ENCODE data around the gene SUN5. TPM values are rescaled to one million over a fixed set of nuclear protein-coding genes. Genes with fewer than 3 reads are reported as not detected.

The SUN5 gene
- total and polyA plus RNA-seq, 2 donors from 2014 or later: not detected

DNA sequence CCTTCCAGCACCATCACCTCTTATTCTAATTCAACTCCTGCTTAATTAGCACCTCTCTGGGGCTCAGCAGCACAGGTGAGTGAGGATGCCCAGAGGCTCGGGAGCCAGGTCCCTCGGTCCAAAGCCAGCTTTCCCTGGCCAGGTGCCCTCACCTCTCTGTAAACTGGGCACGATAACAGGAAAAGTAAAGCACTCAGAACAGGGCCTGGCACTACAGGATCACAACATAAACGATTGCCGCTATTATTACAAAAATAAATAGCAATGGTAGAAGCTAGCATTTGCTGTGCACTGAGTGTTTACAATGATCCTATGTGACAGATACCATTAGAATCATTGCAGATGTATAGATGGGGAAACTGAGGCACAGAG lies 5.9 kb upstream of the SUN5 start:
- Histone ChIP-seq H3K9me3 (ENCODE audit: control insufficient read depth in 2 of 3, insufficient read depth in 1 of 3, low read length in 3 of 3) (peaks cover 0 to 4% (median 0%) of the 10 kb centered on the region in 3 donors), H3K27me3 (ENCODE audit: control insufficient read depth, insufficient read depth, low read length) (no peaks in the 10 kb centered on the region), H3K27ac (ENCODE audit: low read depth in 2 of 2, low read length in 2 of 2) (no peak overlapping the region), H3K4me1 (ENCODE audit: control insufficient read depth in 2 of 3, insufficient read depth in 2 of 3, low read depth in 1 of 3, low read length in 3 of 3) (peaks cover 0 to 3% (median 0%) of the 10 kb centered on the region in 3 donors), H3K4me3 (ENCODE audit: low read length in 3 of 3) (no peak overlapping the region), H3K9ac (ENCODE audit: low read length in 3 of 3) (no peak overlapping the region), H3K36me3 (ENCODE audit: control insufficient read depth in 2 of 3, insufficient read depth in 3 of 3, low read length in 3 of 3) (no peaks in the 10 kb centered on the region)
- intact Hi-C loops (cut with DNase I): no loop called here
- FAIRE-seq: no peak
- TF ChIP-seq, protein P1, sequence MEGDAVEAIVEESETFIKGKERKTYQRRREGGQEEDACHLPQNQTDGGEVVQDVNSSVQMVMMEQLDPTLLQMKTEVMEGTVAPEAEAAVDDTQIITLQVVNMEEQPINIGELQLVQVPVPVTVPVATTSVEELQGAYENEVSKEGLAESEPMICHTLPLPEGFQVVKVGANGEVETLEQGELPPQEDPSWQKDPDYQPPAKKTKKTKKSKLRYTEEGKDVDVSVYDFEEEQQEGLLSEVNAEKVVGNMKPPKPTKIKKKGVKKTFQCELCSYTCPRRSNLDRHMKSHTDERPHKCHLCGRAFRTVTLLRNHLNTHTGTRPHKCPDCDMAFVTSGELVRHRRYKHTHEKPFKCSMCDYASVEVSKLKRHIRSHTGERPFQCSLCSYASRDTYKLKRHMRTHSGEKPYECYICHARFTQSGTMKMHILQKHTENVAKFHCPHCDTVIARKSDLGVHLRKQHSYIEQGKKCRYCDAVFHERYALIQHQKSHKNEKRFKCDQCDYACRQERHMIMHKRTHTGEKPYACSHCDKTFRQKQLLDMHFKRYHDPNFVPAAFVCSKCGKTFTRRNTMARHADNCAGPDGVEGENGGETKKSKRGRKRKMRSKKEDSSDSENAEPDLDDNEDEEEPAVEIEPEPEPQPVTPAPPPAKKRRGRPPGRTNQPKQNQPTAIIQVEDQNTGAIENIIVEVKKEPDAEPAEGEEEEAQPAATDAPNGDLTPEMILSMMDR (IDR thresholded peaks at IDR 0.05; ENCODE audit: borderline replicate concordance, extremely low read depth, insufficient read depth): no peak
- no peak for DNase-seq

GRCh38 chr20:33009214-33010132 lies 5.2 kb upstream of the SUN5 start:
- Histone ChIP-seq H3K9ac (ENCODE audit: low read length in 3 of 3) (no peak overlapping the region), H3K9me3 (ENCODE audit: control insufficient read depth in 2 of 3, insufficient read depth in 1 of 3, low read length in 3 of 3) (peaks cover 0 to 4% (median 0%) of the 10 kb centered on the region in 3 donors), H3K27ac (ENCODE audit: low read depth in 2 of 2, low read length in 2 of 2) (no peak overlapping the region), H3K4me3 (ENCODE audit: low read length in 3 of 3) (no peak overlapping the region), H3K27me3 (ENCODE audit: control insufficient read depth, insufficient read depth, low read length) (no peaks in the 10 kb centered on the region), H3K36me3 (ENCODE audit: control insufficient read depth in 2 of 3, insufficient read depth in 3 of 3, low read length in 3 of 3) (no peaks in the 10 kb centered on the region), H3K4me1 (ENCODE audit: control insufficient read depth in 2 of 3, insufficient read depth in 2 of 3, low read depth in 1 of 3, low read length in 3 of 3) (peaks cover 0 to 3% (median 0%) of the 10 kb centered on the region in 3 donors)
- FAIRE-seq (no peak), DNase-seq (peak in 4 of 5 donors; percentile 57 to 73 (median 62))
- TF ChIP-seq, protein P1 (IDR thresholded peaks at IDR 0.05; ENCODE audit: borderline replicate concordance, extremely low read depth, insufficient read depth): no peak
- intact Hi-C loops (cut with DNase I): no loop called here

DNA sequence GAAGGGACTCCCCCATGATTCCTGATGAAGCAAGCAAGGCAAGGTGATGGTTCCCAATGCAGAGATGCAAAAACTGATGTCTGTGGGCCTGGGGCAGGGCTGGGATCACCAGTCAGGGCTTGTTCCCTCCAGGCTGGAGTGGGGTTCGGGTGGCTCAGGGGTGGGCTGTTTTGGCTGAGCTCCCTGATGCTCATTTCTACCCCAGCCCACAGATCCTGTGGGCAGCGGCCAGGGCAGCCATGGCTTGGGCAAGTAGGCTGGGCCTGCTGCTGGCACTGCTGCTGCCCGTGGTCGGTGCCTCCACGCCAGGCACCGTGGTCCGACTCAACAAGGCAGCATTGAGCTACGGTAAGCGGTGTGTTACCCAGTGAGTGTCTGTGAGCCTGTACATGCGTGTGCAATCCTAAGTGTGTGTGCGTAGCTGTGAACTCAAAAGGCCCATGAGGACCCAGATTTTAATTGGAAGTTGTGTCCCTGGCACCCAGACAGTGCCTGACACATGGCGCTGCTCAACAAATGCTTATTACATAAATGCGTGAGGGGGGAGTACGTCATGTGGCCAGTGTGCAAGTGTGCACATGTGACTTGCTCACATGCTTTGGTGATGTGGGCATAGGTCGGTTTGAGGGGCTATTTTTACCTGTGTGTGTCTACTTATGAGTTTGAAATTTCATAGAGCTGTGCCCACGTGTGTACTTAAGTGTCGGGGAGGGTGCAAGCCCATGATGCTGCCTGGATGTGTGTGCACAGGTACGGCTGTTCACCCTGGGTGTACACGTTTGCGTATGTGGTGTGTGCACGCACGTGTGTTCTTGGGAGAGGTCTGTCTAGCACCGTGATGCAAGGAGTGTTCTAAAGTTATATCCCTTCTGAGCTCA lies 4.3 kb upstream of the SUN5 start:
- no peak for FAIRE-seq

More for the DNA sequence above, 4.3 kb upstream of the SUN5 start:
- no peak overlapping the region for H3K9ac ChIP-seq (ENCODE audit: low read length in 3 of 3)
- TF ChIP-seq, protein P1 (IDR thresholded peaks at IDR 0.05; ENCODE audit: borderline replicate concordance, extremely low read depth, insufficient read depth): no peak
- peaks cover 0 to 3% (median 0%) of the 10 kb centered on the region in 3 donors for H3K4me1 ChIP-seq (ENCODE audit: control insufficient read depth in 2 of 3, insufficient read depth in 2 of 3, low read depth in 1 of 3, low read length in 3 of 3)
- intact Hi-C loops (cut with DNase I): no loop called here
- H3K27ac ChIP-seq (ENCODE audit: low read depth in 2 of 2, low read length in 2 of 2): no peak overlapping the region
- no peaks in the 10 kb centered on the region for H3K27me3 ChIP-seq (ENCODE audit: control insufficient read depth, insufficient read depth, low read length)
- no peak overlapping the region for H3K4me3 ChIP-seq (ENCODE audit: low read length in 3 of 3)
- DNase-seq: no peak
- H3K36me3 ChIP-seq (ENCODE audit: control insufficient read depth in 2 of 3, insufficient read depth in 3 of 3, low read length in 3 of 3): no peaks in the 10 kb centered on the region
- H3K9me3 ChIP-seq (ENCODE audit: control insufficient read depth in 2 of 3, insufficient read depth in 1 of 3, low read length in 3 of 3): peaks cover 0 to 4% (median 0%) of the 10 kb centered on the region in 3 donors

All from kidney (tissue), 14 donors.